HG03175 (cell line): Measurements from ENCODE around the gene PRRT3.
"Not testable (repeated sequence)": the region's sequence is repeated elsewhere in the genome, so short reads cannot be mapped to it uniquely, and the experiment has no call there.

ENCODE experiments used
- ATAC-seq: cut with Tn5 transposase; IDR thresholded peaks from one replicate; pipeline ENCODE4 v1.9.1; 2021; ENCODE audit warnings: mild to moderate bottlenecking, moderate library complexity; ENCODE audit not compliant: unreplicated experiment

Gene PRRT3

DNA sequence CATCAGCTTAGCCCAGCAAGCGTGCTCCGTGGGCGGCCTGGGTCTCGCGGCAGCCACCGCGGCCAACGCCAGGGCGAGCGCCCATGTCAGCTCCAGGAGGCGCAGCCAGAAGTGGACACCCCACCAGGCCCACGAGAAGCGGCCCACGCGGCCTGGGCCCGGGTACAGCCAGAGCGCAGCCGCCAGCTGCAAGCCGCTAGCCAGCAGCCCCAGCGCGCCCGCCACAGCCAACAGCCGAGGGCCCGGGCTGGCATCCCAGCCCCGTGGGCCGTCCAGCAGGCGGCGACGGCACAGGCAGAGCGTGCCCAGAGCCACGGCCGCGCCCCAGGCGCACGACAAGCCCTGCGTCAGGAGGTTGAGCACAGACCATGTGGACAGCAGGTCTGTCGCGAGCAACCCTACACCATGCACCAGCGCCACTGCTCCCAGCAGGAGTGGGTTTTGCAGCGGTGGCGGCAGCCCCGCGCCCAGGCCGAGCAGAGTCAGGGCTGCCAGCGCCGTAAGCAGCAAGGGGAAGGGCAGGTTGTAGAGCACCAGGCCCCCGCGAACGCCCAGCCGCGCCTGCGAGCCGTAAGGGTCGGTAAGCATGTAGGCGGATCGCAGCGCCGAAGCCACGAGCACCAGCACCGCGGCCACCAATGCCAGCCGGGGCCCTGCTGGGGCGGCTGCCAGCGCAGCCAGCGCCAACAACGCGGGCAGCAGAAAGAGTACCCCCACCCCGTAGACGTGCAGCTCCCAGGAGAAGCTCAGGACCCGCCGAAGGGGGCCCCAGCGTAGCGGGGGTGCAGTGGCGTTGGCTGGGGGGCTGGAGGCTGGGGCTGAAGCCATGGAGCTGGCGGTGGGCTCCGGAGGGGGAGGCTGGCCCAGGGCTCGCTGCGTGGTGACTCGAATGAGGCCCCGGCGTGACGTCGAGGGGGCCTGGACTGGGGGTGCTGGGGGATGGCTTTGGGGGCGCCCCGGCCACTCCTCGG is 4.9 kb downstream of the PRRT3 start:
- ATAC-seq, result no peak

DNA sequence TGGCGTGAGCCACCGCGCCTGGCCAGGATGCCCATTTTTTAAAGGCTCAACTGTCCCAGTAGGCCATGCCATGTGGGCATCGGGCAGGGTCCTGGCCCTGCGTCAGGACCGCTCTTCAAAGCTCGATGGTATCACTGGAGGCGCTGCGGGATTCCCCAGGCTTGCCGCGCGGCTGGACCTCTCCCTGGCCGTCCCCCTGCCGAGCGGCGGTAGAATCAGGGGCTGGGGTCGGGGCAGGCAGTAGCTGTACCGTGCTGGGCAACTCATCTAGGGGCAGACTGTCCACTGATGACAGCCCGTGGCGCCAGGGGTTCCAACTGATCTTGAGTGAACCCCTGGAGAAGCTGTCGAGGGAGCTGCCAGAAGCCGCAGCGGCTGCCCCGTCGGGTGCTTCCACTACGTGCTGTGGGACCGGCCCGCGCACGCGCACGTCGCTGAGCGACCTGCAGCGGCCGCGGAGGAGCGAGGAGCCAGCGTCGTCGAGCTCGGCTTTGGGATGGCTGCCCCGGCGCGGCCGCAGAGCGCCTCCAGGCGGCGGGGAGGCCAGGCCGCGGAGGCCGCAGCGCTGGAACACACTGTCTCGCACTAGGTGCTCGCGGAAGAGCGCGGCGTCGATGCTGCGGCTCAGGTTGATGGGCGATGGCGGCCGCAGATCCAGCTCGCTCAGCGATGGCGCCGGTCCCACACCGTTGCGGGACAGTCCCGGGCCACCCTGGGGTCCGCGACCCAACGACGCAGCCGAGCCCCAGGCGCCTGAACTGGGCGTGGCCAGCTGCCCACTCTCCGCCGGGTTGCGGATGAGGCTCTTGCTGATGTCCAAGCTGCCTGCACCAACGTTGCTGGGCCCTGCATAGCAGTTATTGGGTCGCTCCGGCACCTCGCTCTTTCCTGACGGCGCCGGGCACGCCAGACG is 5.8 kb downstream of the PRRT3 start:
- ATAC-seq, result peak; percentile 72

DNA sequence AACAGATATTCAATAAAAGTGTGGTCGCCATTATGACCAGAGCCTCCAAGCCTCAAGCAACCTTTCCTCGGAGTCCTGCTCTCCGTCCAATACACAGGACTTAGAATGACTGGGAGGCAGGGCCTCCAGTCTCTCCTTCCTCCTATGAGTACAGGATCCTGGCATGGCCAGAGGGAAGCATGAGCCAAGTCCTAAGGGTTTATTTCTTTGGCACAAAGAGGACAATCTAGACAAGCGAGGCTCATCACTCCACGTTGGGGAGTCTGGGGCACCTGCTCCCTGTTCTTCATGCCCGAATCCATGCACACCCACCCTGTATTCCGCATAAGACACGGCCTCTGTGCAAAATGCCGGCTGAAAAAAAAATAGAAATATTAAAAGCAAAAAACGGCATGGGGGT is 6.8 kb downstream of the PRRT3 start:
- no peak for ATAC-seq

DNA sequence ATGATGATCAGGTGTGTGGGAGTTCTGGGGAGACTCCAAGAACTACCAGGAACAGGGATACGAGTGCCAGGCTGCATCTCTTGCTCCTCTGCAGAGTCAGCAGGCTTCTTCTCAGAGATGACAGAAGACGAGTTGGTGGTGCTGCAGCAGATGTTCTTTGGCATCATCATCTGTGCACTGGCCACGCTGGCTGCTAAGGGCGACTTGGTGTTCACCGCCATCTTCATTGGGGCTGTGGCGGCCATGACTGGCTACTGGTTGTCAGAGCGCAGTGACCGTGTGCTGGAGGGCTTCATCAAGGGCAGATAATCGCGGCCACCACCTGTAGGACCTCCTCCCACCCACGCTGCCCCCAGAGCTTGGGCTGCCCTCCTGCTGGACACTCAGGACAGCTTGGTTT is 7.9 kb downstream of the PRRT3 start:
- ATAC-seq, result no peak

DNA sequence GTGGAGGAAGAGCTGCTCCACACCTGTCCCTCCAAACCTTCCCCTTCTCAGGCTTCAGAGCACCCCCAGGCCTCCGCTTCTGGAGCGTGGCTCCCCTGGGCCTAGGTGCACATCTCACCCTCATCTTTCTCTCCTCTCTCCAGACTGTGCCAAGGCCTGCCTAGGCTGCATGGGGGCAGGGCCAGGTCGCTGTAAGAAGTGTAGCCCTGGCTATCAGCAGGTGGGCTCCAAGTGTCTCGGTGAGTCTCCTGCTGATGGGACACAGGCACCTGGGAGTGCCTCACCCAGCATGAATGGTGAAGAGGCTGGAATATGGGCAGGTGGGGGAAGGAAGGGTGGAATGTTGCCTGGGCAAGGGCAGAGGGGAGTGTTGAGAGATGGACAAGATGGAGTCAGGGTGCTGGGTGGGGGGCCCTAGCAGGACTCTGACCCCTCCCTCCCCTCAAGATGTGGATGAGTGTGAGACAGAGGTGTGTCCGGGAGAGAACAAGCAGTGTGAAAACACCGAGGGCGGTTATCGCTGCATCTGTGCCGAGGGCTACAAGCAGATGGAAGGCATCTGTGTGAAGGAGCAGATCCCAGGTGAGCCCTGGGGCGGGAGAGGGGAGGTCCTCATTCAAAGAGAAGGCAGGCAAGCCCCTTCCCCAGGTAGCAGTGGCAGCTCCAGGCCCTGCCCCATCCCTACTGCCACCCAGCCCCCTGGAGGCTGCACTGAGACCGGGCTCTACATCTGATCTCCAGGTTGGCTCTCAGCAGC is 9.1 kb downstream of the PRRT3 start:
- ATAC-seq, result no peak

DNA sequence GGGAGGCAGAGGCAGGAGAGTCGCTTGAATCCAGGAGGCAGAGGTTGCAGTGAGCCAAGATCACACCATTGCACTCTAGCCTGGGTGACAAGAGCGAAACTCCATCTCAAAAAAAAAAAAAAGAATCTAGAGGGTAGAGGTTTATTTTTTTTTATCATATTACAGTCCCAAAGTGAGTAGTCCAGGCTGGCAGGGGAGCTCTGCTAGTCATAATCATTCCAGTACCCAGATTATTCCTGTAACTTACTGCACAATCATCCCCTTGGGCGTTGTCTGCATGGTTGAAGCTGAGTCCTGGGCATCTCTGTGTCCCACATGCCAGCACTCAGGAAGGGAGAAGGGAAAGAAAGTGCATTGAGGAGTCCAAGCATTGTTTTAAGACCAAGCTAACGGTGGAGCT is 10.0 kb downstream of the PRRT3 start:
- no peak for ATAC-seq

DNA sequence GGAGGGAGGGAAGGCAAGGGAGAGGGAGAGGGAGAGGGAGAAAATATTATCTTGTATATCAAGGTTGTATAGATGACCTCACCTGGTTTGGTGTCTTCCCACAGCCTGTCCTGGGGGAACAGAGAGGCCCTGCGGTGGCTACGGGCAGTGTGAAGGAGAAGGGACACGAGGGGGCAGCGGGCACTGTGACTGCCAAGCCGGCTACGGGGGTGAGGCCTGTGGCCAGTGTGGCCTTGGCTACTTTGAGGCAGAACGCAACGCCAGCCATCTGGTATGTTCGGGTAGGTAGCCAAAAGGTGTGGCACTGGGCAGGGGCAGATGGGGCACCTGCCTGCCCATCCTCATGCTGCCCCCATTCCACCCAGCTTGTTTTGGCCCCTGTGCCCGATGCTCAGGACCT is 11.5 kb downstream of the PRRT3 start:
- no peak for ATAC-seq

DNA sequence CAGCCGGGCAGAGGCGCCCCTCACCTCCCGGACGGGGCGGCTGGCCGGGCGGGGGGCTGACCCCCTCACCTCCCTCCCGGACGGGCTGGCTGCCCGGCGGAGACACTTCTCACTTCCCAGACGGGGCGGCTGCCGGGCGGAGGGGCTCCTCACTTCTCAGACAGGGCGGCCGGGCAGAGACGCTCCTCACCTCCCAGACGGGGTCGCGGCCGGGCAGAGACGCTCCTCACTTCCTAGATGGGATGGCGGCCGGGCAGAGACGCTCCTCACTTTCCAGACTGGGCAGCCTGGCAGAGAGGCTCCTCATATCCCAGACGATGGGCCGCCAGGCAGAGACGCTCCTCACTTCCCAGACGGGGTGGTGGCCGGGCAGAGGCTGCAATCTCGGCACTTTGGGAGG is 12.3 kb downstream of the PRRT3 start:
- not testable (repeated sequence) for ATAC-seq

DNA sequence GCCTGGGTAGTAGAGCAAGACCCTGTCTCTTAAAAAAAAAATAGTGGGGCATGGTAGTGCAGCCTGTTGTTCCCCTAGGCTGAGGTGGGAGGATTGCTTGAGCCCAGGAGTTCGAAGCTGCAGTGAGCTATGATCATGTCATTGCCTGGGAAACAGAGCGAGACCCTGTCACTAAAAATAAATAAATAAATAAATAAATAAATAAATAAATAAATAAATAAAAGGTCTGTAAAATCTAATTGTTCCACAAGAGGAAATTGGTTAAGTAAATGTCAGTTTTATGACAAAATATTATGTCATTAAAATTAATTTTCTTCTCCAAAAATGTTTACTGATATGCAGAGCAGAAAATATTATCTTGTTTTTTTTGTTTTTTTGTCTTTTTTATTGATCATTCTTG is 13.2 kb downstream of the PRRT3 start:
- no peak for ATAC-seq

DNA sequence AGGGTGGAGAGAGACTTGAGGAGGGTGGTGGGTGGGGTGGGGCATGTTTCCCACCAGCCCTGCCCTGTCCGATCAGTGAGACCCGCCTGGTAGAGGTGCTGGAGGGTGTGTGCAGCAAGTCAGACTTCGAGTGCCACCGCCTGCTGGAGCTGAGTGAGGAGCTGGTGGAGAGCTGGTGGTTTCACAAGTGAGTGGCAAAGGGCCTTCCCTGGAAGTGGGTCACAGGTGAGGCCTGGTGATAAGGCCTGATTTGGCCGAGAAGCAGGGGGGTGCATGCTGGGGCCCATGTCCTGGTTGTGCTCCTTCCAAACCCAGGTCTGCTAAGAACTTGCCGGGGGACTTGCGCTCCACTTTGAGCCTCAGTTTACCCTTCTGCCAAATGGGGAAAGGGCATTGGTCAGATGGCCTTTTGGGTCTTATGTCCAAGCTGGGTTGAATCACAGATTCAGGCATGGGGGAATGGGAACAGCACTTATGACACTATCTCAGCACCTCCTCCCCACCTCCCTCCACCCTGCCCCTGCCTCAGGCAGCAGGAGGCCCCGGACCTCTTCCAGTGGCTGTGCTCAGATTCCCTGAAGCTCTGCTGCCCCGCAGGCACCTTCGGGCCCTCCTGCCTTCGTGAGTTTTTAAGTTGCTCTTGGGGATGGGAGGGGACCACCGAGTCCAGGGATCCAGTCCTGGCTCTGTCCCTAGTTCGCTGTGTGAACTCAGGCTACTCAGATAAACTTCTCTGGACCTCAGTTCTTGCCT is 14.5 kb downstream of the PRRT3 start:
- no peak for ATAC-seq

DNA sequence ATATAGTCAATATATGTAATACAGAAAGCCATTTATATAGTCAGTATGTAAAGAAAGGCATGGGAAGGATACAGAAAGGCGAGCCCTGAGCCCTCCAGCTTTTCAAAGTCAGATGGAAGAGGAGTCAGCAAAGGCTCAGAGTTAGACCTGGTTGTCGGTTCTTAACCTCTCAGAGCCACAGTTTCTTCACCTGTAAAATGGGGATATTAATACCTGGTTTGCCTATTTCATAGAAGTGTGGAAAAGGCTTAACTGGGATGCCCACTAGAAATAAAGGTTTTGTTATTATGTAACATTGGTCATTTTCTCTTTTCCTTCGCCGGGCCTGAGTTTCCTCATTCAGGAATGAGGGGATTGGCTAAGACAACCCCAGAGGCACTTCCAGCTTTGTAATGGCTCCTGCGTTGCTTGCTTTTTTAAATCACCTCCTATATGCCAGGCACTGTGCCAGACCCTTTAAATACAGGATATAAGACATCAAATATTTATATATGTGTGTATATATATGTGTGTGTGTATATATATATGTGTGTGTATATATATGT is 16.2 kb downstream of the PRRT3 start:
- ATAC-seq, result no peak

DNA sequence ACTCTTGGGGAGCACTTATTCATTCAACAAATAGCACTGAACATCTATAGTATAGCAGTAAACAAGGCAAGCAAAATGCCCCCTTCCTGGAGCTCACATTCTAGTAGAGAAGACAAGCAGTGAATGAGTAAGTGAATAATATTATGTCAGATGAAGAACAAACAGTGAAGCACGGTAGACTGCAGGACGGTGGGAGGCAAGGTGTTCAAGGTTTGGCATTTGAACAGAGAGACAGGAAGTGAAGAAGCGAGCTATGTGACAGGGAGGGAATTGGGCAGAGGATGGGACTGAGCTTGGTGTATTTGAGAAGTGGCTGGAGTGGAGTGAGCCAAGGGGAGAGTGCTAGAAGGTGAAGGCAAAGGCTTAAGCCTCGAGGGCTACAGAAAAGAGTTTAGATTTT is 17.2 kb downstream of the PRRT3 start:
- ATAC-seq, result no peak

DNA sequence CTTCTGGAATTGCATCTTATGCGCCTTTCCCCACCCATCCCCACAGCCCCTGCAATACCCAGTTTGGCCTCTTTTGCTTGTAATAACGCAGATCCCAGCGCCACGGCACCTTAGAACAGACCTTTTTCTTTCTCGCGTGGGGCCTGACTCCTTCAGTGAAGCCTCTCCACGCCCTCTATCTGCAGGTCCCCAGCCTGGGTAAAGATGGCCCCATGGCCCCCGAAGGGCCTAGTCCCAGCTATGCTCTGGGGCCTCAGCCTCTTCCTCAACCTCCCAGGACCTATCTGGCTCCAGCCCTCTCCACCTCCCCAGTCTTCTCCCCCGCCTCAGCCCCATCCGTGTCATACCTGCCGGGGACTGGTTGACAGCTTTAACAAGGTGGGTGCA is 18.0 kb downstream of the PRRT3 start:
- ATAC-seq, result peak; percentile 2

DNA sequence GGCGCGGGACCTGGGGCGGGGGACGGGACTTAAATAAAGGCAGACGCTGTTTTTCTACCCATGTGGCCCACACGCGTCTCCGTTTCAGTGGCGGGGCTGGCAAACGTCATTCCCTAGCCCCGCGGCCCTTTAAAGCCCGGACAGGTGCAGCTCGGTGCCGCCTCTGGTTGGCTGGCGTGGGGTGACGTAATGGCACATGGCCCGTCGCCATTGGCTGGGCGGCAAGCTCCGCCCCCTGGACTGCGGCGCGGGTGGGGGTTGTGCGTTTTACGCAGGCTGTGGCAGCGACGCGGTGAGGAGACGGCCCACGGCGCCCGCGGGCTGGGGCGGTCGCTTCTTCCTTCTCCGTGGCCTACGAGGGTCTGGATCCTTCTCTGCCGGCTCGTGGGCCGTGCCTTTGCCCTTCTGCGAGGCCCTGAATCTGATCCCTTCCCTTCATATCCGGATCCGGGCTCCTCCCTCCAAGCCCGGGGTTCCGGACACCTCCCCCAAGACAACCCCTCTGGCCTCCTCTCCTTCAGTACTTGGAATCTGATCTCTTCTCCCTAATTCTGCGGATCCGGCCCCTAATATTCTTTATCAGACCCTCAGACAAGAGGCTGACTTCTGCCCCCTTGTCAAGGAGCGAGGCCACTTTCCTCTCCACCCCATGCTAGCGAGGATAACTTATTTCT is 18.5 kb downstream of the PRRT3 start, which contains the start of gene CRELD1:
Gene CRELD1 (plus strand): TSS at position 274 of the 674 bp plus-strand sequence. CDS start 605 bp downstream, outside the sequence.
- peak; percentile 93 for ATAC-seq

DNA sequence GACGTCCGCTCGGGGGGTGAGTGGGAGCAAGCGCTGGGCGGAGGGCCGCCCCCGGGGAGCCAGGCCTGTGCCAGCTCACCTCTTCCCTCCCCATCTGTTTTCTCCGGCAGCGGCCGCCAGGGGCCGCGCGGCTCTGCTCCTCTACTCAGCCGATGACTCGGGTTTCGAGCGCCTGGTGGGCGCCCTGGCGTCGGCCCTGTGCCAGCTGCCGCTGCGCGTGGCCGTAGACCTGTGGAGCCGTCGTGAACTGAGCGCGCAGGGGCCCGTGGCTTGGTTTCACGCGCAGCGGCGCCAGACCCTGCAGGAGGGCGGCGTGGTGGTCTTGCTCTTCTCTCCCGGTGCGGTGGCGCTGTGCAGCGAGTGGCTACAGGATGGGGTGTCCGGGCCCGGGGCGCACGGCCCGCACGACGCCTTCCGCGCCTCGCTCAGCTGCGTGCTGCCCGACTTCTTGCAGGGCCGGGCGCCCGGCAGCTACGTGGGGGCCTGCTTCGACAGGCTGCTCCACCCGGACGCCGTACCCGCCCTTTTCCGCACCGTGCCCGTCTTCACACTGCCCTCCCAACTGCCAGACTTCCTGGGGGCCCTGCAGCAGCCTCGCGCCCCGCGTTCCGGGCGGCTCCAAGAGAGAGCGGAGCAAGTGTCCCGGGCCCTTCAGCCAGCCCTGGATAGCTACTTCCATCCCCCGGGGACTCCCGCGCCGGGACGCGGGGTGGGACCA is 19.2 kb downstream of the PRRT3 start:
- ATAC-seq, result peak; percentile 67

DNA sequence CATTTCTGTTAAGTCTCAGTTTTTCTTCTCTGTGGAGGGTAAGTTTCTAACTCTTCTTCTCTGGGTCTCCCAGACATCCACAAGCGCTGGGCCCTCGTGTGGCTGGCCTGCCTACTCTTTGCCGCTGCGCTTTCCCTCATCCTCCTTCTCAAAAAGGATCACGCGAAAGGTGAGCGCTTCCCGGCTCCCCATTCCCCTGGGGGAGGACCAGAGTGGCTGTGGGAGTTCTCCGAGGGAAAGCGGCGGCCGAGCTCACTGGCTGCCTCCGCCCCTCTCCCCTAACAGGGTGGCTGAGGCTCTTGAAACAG is 19.7 kb downstream of the PRRT3 start:
- ATAC-seq, result no peak

DNA sequence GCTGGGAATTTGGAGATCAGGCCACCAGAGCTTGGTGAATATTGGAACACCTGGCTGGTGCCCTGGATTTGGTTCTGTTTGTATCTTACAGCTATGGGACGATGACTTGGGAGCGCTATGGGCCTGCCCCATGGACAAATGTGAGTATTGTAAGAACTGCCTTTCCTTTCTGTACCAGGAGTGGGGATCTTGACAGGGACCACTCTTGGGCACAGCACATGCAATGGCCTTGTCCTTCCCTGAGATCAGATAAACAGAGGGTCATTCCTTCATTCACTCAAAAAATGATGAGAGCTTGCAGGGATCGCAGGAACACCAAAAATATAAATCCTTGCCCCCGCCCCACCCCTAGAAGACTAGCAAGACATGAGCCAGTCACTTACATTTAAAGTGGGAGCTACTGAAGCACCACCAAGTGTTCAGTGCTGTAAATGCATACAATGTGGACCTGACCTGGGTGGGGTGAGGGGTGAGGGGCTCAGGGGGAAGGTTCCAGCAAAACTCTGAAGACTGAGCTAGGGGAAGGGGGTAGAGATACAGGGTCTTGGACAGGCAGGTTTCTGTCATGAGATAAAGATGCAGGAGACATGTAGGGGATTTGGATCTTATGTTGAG is 21.3 kb downstream of the PRRT3 start:
- no peak for ATAC-seq

DNA sequence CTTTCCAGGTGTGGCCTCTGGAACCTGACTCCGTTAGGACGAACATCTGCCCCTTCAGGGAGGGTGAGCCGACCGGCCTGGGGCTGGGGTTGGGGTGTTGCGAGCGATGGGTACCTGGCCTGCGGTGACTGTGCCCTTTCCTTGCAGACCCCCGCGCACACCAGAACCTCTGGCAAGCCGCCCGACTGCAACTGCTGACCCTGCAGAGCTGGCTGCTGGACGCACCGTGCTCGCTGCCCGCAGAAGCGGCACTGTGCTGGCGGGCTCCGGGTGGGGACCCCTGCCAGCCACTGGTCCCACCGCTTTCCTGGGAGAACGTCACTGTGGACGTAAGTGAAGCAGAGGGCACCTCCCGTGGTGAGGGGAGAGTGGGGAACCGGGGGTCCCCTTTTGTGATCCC is 24.1 kb downstream of the PRRT3 start:
- no peak for ATAC-seq
